ENCODE measurements around the gene DEFB118.

Gene DEFB118

GRCh38 chr20:31414381-31414780, 46.0 kb downstream of the DEFB118 start:
- Mint-ChIP-seq H3K9me3 (no peaks in the 10 kb centered on the region), H3K36me3 (ENCODE audit: insufficient read depth) (no peaks in the 10 kb centered on the region), H3K27me3 (peaks cover 8 to 14% of the 10 kb centered on the region in 2 donors), H3K27ac (no peak overlapping the region), H3K4me1 (ENCODE audit: low read depth in 2 of 2) (no peaks in the 10 kb centered on the region), H3K4me3 (no peak overlapping the region)
- DNase-seq, result no peak
- no peak for ATAC-seq (replicated peaks)

GRCh38 chr20:31415653-31416052, 47.3 kb downstream of the DEFB118 start:
- DNase-seq (no peak), ATAC-seq (replicated peaks) (no peak)
- Mint-ChIP-seq H3K4me1 (ENCODE audit: low read depth in 2 of 2) (no peaks in the 10 kb centered on the region), H3K27me3 (peaks cover 14% of the 10 kb centered on the region in 2 donors), H3K27ac (no peak overlapping the region), H3K4me3 (no peak overlapping the region), H3K36me3 (ENCODE audit: insufficient read depth) (no peaks in the 10 kb centered on the region), H3K9me3 (no peaks in the 10 kb centered on the region)

- ATAC-seq (replicated peaks), result no peak
- no peak overlapping the region for H3K4me3 Mint-ChIP-seq
These were observed 49.9 kb downstream of the DEFB118 start for GRCh38 chr20:31418307-31418706.

More at GRCh38 chr20:31418307-31418706, 49.9 kb downstream of the DEFB118 start:
- Mint-ChIP-seq H3K4me1 (ENCODE audit: low read depth in 2 of 2) (no peaks in the 10 kb centered on the region), H3K9me3 (no peaks in the 10 kb centered on the region), H3K27me3 (peaks cover 14% of the 10 kb centered on the region in 2 donors), H3K36me3 (ENCODE audit: insufficient read depth) (no peaks in the 10 kb centered on the region), H3K27ac (no peak overlapping the region)
- no peak for DNase-seq
